Lung (tissue), 12 donors: ENCODE data around the gene PTTG1IP. TPM values are rescaled to one million over a fixed set of nuclear protein-coding genes. Genes with fewer than 3 reads are reported as not detected.

ENCODE experiments used
- ATAC-seq: fragments of 200-7000 bp; cut with Tn5 transposase; one replicate; pipeline ENCODE4 v1.9.1; 2020; ENCODE audit warnings: moderate number of reproducible peaks; ENCODE audit not compliant: insufficient read depth, low FRiP score
- DNase-seq, 3 donors: peaks; one replicate each; pipeline ENCODE4 v3.0.0-alpha.2; 2013 to 2017
- H3K27ac ChIP-seq, 2 donors: one replicate each; pipeline ENCODE4 v1.5.1; 2013; ENCODE audit warnings: mild to moderate bottlenecking in 2 of 2, moderate library complexity in 2 of 2, control low read depth in 1 of 2, inconsistent platforms in 1 of 2, low read depth in 1 of 2, low read length in 1 of 2
- H3K27me3 ChIP-seq, 3 donors: one replicate each; pipeline ENCODE4 v1.5.1; 2013; ENCODE audit warnings: low read length in 2 of 3; ENCODE audit not compliant: control insufficient read depth in 3 of 3, insufficient read depth in 3 of 3
- H3K36me3 ChIP-seq, 4 donors: one replicate each; pipeline ENCODE4 v1.5.1; 2013; ENCODE audit warnings: low read length in 4 of 4, mild to moderate bottlenecking in 1 of 4, moderate library complexity in 1 of 4; ENCODE audit not compliant: control insufficient read depth in 4 of 4, insufficient read depth in 4 of 4
- H3K4me1 ChIP-seq, 5 donors: one replicate each; pipeline ENCODE4 v1.5.1; 2013; ENCODE audit warnings: low read length in 5 of 5, mild to moderate bottlenecking in 2 of 5, moderate library complexity in 1 of 5; ENCODE audit not compliant: control insufficient read depth in 5 of 5, insufficient read depth in 5 of 5
- H3K4me3 ChIP-seq: one replicate; pipeline ENCODE4 v1.5.1; 2013; ENCODE audit warnings: mild to moderate bottlenecking, control low read depth, moderate library complexity
- H3K9ac ChIP-seq, 2 donors: one replicate each; pipeline ENCODE4 v1.5.1; 2013; ENCODE audit warnings: low read length in 2 of 2, control low read depth in 1 of 2; ENCODE audit not compliant: insufficient read depth in 1 of 2
- H3K9me3 ChIP-seq, 4 donors: one replicate each; pipeline ENCODE4 v1.5.1; 2013; ENCODE audit warnings: low read length in 3 of 4, mild to moderate bottlenecking in 1 of 4, moderate library complexity in 1 of 4; ENCODE audit not compliant: control insufficient read depth in 4 of 4, insufficient read depth in 3 of 4
- CTCF ChIP-seq: IDR thresholded peaks from 2 replicates; pipeline ENCODE4 v1.5.1; 2012; ENCODE audit warnings: mild to moderate bottlenecking; ENCODE audit errors: control extremely low read depth, extremely low read depth
- WGBS, 2 donors: extraction: QIAGEN DNeasy Blood & Tissue Kit; methylation state at CpG; one replicate each; pipeline ENCODE4 v1.1.7; 2013; 5-methylcytosine and 5-hydroxymethylcytosine counted together
- polyA plus RNA-seq, 2 donors: library from polyadenylated mRNA; stranded (reverse); fragments of 200-250 nt; gene quantifications; one replicate each; pipeline ENCODE4 v1.2.1, GENCODE V29; 2013
- total RNA-seq, 2 donors: library from RNA; depleted of rRNA in 1 of 2; stranded (reverse); fragments of >200 nt in 1 of 2; gene quantifications; one replicate each; pipeline ENCODE4 v1.2.1, GENCODE V29; 2014 to 2021
- donor health status: control.
- donor health status: control.
- donor health status: Bipolar disorder and iron deficiency.
- donor health status: healthy.
- donor health status: DM: yes; HTN: yes; CAD: no.

PTTG1IP gene
- total and polyA plus RNA-seq, 4 donors: 139 to 247 (median 226) TPM

GRCh38 chr21:44895859-44896258, 22.4 kb upstream of the PTTG1IP start:
- TF ChIP-seq CTCF: no peak
- 91 to 94% methylated on average over 11 of the region's 11 CpGs for WGBS, 2 donors
- no peak for DNase-seq

GRCh38 chr21:44894687-44895302, 21.3 kb upstream of the PTTG1IP start:
- Histone ChIP-seq H3K4me1 (peaks cover 0 to 12% (median 0%) of the 10 kb centered on the region in 5 donors), H3K9me3 (no peaks in the 10 kb centered on the region), H3K9ac (no peak overlapping the region), H3K27me3 (peaks cover 0 to 11% (median 0%) of the 10 kb centered on the region in 3 donors), H3K4me3 (no peak overlapping the region), H3K27ac (no peak overlapping the region), H3K36me3 (peaks cover 0 to 13% (median 0%) of the 10 kb centered on the region in 4 donors)
- WGBS, 2 donors: 90 to 91% methylated on average over 19 of the region's 19 CpGs
- DNase-seq (no peak), ATAC-seq (no peak)
- no peak for TF ChIP-seq CTCF

More at GRCh38 chr21:44895859-44896258, 22.4 kb upstream of the PTTG1IP start:
- Histone ChIP-seq H3K9me3 (no peaks in the 10 kb centered on the region), H3K27ac (no peak overlapping the region), H3K4me1 (peaks cover 0 to 15% (median 0%) of the 10 kb centered on the region in 5 donors), H3K27me3 (peaks cover 0 to 11% (median 0%) of the 10 kb centered on the region in 3 donors), H3K9ac (no peak overlapping the region), H3K4me3 (no peak overlapping the region), H3K36me3 (peaks cover 0 to 20% (median 0%) of the 10 kb centered on the region in 4 donors)
- ATAC-seq: no peak

DNA sequence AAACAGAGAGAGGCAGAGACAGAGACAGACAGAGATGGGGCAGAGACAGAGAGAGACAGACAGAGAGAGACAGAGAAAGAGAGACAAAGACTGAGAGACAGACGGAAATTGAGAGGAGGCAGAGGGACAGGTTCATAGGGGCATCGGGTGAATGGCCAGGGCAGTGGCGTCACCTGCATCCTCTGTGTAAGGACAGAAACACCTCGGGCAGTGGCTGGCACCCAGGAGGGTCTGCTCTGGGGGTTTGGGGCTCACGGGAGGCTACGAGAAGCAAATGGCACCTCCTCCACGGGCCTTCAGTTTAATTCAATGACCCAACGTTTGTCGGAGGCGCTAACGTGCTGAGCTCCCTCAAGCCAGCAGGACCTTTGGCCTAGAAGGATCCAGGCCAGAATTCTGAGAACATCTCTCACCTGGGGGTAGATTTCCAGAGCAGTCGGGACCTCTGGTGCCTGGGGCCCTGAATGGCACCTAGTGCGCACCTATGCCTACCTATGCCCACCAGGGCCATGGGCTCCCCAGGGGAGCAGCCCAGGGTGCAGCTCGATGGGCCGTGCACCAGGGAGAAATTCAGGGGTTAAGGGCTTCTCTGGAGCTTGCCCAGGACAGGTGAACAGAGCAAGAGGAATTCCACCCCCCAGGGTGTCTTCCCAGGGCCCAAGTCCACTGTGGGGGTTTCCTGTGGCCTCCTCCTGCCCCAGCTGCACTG, 20.6 kb upstream of the PTTG1IP start:
- DNase-seq (no peak), ATAC-seq (no peak)
- TF ChIP-seq CTCF: no peak
- Histone ChIP-seq H3K9ac (no peak overlapping the region), H3K4me3 (no peak overlapping the region), H3K9me3 (no peaks in the 10 kb centered on the region), H3K4me1 (peaks cover 0 to 12% (median 0%) of the 10 kb centered on the region in 5 donors), H3K36me3 (peaks cover 0 to 10% (median 0%) of the 10 kb centered on the region in 4 donors), H3K27me3 (peaks cover 0 to 11% (median 0%) of the 10 kb centered on the region in 3 donors), H3K27ac (no peak overlapping the region)
- WGBS, 2 donors: 88 to 95% methylated on average over 15 of the region's 15 CpGs
